Right lobe of liver (tissue), 4 donors: ENCODE measurements around the gene ZNF441.
"Not testable (repeated sequence)": the region's sequence is repeated elsewhere in the genome, so short reads cannot be mapped to it uniquely, and the experiment has no call there.

Source experiments
- POLR2A ChIP-seq: fragments of 450-650 bp; IDR thresholded peaks from one replicate; pipeline ENCODE4 v1.6.1; 2017; ENCODE audit warnings: antibody characterized with exemption, mild to moderate bottlenecking
- TF ChIP-seq, protein P1 (sequence below), 4 donors: fragments of 200-600 bp in 3 of 4; fragments of 450-650 bp in 1 of 4; IDR thresholded peaks; one replicate each; pipeline versions ENCODE4 v1.5.1 to v1.8.0; 2016 to 2022; ENCODE audit warnings: antibody characterized with exemption in 4 of 4, mild to moderate bottlenecking in 2 of 4
- donor health status: DM: no; HTN: no; CAD: no.
- donor health status: DM: no; HTN: no; CAD: no.
- donor health status: DM: no; HTN: yes; CAD: no.

DNA sequence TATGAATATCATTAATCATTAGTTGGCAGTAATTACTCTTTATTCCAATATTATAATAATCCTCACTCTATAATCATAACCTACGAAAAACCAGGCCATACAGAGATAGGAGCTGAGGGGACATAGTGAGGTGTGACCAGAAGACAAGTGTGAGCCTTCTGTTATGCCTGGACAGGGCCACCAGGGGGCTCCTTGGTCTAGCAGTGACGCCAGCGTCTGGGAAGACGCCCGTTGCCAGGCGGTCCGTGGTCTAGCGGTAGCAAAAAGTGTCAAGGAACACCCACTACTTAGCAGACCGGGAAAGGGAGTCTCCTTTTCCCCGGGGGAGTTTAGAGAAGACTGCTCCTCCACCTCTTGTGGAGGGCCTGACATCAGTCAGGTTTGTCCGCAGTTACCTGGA is 4.7 kb downstream of the ZNF441 start:
- TF ChIP-seq, protein P1, sequence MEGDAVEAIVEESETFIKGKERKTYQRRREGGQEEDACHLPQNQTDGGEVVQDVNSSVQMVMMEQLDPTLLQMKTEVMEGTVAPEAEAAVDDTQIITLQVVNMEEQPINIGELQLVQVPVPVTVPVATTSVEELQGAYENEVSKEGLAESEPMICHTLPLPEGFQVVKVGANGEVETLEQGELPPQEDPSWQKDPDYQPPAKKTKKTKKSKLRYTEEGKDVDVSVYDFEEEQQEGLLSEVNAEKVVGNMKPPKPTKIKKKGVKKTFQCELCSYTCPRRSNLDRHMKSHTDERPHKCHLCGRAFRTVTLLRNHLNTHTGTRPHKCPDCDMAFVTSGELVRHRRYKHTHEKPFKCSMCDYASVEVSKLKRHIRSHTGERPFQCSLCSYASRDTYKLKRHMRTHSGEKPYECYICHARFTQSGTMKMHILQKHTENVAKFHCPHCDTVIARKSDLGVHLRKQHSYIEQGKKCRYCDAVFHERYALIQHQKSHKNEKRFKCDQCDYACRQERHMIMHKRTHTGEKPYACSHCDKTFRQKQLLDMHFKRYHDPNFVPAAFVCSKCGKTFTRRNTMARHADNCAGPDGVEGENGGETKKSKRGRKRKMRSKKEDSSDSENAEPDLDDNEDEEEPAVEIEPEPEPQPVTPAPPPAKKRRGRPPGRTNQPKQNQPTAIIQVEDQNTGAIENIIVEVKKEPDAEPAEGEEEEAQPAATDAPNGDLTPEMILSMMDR (IDR thresholded peaks at IDR 0.05), result not testable (repeated sequence)
- not testable (repeated sequence) for TF ChIP-seq POLR2A
